HG02571 (cell line): ENCODE measurements around the gene SERPINB5.

Experiments used
- ATAC-seq: cut with Tn5 transposase; IDR thresholded peaks from one replicate; pipeline ENCODE4 v1.9.1; 2021; ENCODE audit warnings: mild to moderate bottlenecking, moderate library complexity; ENCODE audit not compliant: unreplicated experiment

SERPINB5 gene

GRCh38 chr18:63523660-63524059 lies 46.9 kb downstream of the SERPINB5 start:
- ATAC-seq, result no peak

- ATAC-seq, result no peak
Measured at GRCh38 chr18:63527251-63527650, 50.5 kb downstream of the SERPINB5 start.

GRCh38 chr18:63528863-63529492 lies 52.2 kb downstream of the SERPINB5 start:
- no peak for ATAC-seq

DNA sequence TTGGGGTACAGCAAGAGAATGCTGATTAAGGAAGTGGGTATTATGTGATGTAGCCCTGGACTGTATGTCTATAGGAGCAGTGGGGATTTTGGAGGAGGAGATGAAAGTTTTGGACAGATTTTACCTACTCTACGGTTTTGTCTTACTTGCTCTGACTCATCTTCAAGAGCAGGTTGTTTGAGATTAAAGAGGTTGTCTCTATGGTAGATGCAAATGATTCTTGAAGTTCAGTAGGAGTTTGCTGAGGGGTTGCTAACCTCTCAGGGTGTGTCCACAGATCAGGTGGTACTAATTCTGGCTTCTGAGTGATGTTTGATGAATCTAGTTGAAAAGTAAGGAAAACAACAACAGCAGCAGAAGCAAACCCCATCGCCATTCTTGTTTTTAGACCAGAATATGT lies 55.7 kb downstream of the SERPINB5 start:
- ATAC-seq, result no peak

GRCh38 chr18:63534615-63535014 lies 57.9 kb downstream of the SERPINB5 start:
- no peak for ATAC-seq

GRCh38 chr18:63539904-63540510 lies 63.2 kb downstream of the SERPINB5 start:
- no peak for ATAC-seq

DNA sequence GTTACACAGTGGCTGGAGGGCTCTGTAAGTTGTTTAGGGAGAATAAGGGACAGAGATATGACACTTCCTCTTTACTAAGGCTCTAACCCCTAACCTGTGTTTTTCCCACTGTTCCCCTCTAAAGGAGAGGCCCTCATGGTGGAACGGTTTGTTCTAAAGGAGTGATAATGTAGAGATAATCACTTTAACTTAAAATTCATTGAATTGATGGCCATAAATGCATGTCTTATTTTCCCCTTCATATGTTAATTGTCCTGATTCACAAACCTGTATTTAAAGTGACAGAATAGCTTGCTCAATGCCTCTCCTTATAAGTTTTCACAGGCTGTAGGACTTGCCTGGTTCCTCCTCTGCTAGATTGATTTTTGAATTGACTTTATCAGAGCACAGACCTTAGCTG lies 65.3 kb downstream of the SERPINB5 start, which contains the start of gene SERPINB12:
TSS of gene SERPINB12 (plus strand) at position 301 of the 400 bp plus-strand sequence. CDS start 13,791 bp downstream, outside the sequence.
- no peak for ATAC-seq

DNA sequence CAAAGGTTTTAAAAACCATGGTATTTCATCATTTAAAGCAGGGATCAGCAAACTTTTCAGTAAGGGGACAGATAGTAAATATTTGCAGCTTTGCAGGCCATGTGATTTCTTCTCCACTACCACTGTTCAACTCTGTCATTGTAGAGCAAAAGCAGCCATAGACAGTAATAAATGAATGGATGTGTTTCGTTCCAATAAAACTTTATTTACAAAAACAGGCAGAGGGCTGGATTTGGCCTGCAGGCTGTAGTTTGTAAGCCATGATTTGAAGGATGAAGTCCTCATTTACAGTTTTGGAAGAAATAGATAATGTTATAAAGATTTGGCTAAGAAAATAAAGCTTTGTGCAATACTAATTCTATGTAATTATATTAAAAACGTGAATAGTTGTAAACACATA lies 67.3 kb downstream of the SERPINB5 start:
- no peak for ATAC-seq

DNA sequence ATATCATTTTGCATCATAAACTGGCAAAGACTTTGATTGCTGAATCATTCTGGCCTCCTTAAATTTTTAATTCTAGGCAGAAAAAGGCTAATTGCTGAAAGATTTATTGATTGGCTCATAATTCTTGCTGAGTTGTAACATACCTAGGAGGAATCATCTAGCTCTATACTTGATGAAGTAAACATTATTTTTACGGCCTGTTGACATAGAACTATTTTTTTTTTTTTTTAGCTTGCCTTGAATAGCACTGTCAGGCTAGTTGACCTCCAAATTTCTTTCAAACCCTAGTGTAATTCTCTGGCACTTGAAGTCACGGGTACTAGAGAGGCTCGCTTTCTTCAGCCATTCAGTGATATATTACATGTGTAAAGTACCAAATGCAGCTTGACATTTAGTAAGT lies 68.2 kb downstream of the SERPINB5 start:
- ATAC-seq, result no peak

- ATAC-seq, result no peak
Measured at GRCh38 chr18:63550068-63550467, 73.3 kb downstream of the SERPINB5 start.

DNA sequence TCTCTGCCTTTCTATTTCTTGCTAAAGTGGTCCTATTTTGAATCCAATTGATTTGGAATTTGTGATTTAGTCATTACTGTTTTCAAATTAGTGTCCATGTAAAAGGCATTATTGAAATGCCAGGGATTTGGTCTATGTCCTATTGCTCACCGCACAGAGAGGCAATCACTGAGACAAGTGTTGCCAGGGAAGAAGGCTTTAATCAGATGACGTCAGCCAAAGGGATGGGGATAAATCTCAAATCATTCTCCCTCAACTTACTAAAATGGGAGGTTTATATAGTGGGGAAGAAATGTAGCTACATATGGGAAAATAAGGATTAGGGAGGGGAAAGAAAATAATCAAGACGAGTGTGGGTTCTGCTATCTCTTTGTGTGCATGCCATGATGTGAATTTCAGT lies 75.0 kb downstream of the SERPINB5 start:
- ATAC-seq, result no peak

DNA sequence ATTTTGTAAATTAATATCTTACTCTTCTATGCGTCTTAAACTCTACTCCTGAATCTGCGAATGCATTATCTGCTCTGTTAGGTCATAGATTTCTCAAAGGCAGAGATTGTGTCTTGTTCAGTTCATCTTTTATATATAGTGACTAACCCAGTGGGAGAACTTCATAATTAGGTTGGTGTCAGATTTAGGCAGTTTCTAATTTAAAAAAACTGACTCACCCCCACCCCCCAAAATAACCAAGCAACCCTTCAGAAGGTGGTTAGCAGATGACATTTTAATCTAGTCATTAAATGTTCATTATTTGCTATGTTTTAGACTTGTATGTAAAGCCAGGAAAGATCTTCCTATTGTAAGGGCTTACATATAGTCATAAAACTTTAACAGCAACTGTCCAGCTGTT lies 75.8 kb downstream of the SERPINB5 start:
- ATAC-seq, result no peak

GRCh38 chr18:63553081-63553480 lies 76.3 kb downstream of the SERPINB5 start:
- ATAC-seq, result no peak
